Measurements from ENCODE around the gene NANOS1.

DNA sequence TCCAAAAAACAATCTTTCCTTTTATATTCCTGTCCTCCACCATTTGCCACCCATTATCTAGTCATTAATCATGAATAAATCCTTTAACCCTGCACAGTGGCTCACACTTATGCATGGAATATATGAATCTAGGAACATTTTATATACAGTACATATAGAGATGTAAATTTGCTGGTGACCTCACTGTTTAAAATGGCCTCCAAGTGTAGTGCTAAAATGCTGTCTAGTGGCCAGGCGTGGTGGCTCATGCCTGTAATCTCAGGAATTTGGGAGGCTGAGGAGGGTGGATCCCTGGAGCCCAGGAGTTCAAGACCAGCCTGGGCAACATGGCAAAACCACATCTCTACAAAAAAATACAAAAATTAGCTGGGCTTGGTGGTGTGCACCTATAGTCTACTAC, 9.6 kb downstream of the NANOS1 start:
- TF ChIP-seq, protein P1, sequence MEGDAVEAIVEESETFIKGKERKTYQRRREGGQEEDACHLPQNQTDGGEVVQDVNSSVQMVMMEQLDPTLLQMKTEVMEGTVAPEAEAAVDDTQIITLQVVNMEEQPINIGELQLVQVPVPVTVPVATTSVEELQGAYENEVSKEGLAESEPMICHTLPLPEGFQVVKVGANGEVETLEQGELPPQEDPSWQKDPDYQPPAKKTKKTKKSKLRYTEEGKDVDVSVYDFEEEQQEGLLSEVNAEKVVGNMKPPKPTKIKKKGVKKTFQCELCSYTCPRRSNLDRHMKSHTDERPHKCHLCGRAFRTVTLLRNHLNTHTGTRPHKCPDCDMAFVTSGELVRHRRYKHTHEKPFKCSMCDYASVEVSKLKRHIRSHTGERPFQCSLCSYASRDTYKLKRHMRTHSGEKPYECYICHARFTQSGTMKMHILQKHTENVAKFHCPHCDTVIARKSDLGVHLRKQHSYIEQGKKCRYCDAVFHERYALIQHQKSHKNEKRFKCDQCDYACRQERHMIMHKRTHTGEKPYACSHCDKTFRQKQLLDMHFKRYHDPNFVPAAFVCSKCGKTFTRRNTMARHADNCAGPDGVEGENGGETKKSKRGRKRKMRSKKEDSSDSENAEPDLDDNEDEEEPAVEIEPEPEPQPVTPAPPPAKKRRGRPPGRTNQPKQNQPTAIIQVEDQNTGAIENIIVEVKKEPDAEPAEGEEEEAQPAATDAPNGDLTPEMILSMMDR (IDR thresholded peaks at IDR 0.05; ENCODE audit: poor library complexity) = no peak
- no peak for TF ChIP-seq EZH2phosphoT487 (IDR thresholded peaks at IDR 0.05; ENCODE audit: low read depth, severe bottlenecking, unreplicated experiment)
